ENCODE measurements around the gene NXPE3.
"Not testable (repeated sequence)": the region's sequence is repeated elsewhere in the genome, so short reads cannot be mapped to it uniquely, and the experiment has no call there.

Gene NXPE3

DNA sequence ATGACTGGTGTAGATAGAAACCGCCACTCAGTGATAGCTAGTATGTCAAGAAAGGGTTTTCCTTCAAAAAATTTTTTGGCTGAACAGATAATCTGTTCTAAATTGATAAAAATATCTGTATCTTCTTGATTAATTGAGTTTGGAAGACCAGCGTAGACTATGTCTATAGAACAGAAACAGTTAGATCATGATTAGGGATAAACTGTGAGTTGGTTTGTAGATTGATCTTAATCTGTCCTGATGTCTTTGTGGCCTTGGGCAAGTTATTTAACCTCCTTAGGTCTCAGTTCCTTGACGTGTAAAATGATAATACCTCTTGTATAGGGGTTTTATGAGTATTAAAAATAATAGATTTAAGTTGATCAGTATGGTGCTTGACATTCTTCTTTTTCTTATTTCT is 75.0 kb downstream of the NXPE3 start:
- no peak for DNase-seq

DNA sequence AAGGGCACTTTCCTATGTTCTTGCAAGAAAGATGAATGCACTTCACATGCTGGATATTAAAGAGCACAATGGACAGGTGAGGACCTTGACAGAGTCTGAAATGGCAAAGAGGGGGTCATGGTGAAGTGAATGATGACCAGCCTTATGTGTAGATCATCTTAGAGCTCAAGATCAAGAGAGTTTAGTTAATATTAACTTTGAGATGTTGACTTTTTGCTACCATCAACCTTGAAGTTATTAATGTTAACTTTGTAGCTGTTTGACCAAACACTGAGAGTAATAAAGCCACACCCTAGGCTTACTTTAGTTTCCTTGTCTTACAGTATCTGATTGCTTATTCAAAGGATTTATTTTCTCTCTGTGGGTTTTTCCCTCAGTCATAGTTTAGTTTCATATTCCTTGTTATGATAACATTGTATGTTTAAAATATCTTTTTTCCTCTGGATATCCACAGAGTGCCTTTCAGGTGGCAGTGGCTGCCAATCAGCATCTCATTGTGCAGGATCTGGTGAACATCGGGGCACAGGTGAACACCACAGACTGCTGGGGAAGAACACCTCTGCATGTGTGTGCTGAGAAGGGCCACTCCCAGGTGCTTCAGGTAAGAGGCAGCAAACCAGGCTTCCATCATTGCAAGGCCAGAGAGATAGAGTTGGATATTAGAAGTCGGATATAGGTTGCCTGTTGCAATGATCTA is 75.7 kb downstream of the NXPE3 start:
- DNase-seq, result no peak

DNA sequence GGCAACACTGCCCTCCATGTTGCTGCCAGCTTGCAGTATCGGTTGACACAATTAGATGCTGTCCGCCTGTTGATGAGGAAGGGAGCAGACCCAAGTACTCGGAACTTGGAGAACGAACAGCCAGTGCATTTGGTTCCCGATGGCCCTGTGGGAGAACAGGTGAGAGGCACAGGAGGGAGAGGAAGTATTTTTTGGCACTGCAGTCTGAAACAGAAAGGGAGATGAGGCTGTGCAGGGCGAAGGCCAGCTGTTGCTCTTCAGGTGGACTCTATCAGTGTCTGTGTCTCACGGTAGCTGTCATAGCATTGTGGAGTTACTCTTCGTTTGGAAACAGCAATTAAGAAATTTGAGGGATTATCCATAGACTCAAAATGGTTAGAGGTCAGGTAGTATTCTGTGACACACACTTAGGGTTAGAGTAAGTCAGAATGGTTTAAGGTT is 78.3 kb downstream of the NXPE3 start:
- no peak for DNase-seq

DNA sequence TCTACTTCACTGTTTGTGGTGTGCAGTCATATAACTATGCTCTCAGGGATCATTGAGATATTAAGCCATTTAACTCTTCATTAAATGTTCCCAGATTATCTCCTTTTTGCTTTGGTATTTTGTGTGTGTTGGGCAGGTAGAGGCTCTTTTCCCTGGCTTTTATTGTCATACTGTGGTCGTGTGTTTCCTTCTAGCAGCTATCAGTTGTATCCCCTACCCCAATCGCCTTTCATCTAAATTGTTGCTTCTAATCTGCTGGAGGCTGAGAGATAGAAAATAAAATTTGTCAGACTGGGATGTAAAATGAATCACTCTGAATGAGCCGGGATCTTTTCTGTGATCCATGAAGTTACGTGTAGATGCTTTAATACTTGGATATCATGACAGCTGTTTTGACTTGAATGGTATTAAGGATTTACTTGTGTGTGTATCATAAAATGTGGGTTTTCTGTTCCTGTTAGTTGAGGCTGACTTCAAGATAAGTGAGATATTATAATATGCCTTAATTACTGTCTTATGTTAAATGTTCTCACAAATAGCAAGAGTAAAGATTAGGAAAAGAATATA is 79.5 kb downstream of the NXPE3 start:
- no peak for DNase-seq

DNA sequence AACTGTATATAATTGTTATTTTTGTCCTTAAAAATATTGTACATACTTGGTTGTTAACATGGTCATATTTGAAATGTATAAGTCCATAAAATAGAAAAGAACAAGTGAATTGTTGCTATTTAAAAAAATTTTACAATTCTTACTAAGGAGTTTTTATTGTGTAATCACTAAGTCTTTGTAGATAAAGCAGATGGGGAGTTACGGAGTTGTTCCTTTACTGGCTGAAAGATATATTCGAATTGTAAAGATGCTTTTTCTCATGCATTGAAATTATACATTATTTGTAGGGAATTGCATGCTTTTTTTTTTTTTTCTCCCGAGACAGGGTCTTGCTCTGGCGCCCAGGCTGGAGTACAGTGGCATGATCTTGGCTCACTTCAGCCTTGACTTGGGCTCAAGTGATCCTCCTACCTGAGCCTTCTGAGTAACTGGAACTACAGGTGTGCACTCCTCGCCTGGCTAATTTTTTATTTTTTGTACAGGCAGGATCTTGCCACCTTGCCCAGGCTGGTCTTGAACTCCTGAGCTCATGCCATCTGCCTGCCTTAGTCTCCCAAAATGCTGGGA is 81.0 kb downstream of the NXPE3 start:
- no peak for DNase-seq

DNA sequence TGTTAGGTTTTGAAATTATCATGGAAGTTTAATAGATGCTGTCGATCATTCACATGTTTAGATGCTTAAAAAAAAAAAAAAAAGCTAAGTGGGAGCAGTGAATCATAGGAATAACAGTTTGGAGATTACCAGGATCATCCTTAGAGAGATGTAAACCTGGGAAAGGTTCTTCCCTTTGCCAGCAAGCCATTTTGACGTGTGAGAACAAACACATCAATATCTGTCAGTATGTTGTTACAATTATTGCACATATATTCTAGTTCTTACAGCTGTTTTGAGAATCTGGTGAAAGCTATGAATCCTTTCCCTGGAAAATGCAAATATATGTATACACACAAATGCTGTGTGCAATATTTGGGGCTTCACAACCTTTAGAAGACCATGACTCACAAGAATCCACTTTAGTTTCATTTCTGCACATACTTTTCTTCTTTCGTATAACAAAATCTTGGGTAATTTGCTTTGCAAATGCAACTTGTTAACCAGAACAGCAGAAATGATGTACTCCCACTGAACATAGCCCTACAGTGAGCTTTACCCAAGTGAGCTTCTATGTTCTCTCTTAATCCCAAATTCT is 82.3 kb downstream of the NXPE3 start:
- no peak for DNase-seq

DNA sequence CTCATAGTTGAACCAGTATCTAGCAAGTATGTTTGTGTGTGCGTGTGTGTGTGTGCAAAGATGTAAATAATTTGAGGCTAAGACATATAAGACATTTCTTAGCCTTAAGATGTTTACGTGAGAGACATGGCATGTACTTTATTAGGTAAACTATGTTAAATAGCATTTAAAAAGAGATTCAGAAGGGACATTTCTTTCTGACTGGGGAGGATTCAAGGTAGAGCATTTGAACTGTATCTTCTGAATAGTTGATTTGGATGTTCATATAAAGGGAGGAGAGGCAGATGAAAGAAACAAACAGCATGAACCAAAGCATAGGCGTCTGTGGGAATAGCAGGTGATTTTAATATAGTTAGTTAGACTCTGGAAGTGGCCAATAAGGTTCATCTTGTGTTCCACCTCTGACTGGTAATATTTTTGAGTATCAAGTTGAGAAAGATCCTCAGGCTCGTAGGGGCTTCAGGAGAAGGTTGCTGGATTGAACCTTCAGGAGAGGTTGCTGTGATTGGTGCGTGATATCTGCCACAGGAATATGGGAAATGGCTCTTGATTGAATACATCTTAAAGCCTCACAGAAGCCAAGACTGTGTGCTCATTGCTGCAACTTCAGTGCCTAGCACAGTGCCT is 82.9 kb downstream of the NXPE3 start:
- no peak for DNase-seq

DNA sequence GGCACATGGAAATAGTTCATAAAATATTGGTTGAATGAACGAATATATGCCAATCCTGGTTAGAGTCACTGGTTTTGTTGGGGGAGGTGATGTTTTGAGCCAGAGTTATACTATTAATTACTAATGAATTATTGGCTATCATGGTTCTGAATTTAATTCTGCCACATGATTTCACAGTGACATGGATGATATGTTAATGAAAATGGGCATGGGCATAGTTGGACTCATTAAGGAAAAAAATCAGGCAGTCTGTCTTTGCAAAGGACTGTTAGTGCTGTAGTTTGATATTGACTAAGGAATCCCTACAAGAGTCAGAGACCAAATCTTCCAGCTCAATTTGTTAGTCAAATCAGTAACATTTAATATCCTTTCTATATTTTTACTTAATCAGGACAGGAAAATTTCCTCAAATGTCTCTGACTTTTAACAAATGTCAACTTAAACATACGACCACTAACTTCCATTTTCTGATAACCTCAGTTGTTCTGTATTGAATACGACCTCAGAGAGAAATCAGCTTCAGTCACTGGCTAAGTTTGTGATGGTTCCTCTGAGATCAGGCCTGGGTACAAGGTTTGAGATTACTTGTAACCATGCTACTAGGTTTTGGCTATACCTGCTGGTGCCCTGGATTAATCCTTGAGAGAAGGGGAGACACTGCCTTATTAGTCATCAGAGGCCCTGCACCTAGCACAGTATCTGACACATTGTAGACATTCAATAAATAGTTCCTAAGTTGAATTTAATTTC is 83.6 kb downstream of the NXPE3 start:
- no peak for DNase-seq

DNA sequence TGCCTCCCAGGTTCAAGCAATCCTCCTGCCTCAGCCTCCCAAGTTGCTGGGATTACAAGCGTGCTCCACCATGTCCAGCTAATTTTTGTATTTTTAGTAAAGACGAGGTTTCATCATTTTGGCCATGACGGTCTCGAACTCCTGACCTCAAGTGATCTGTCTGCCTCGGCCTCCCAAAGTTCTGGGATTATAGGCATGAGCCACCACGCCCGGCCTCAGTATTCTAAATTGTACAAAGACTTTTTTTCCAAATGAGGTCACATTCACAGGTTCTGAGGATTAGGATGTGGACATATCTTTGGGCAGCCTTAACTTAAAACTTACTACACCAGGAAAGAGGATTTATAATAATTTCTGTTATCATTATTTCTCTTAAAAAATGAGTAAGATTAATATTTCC is 85.9 kb downstream of the NXPE3 start:
- not testable (repeated sequence) for DNase-seq

DNA sequence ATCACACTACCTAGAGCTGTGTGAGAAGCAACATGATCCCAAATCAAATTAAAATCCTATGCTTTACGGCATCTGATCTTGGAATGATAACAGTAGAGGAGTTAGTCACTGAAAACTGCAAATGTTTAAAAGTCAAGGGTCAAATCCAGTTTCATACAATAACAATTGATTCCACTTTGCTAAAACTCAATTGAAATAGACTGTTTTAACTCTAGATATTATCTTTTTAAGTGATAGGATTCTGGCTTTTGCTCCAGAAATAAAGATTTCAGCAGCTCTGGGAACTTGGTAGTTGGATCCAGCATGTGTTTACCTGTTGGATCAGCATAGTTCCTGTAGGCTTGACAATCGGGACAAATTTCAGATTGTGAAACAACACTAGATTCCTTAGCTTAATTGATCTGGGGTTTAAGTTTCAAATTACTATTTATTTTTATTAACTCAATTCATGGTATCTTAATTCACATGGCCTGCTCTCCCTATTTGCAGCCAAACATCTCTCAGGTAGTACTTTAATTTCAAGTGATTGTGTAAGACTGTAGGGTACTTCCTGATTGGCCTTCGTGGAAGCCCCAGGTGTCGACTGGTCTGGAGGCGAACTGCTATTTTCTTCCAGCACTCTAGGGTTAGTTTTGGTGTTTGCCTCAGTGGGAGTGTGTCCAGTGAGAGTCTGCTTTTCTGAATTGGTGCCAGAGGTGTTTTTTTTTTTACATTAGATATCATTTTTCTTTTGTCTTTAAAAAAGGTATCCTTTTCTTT is 86.9 kb downstream of the NXPE3 start:
- DNase-seq, result no peak

DNA sequence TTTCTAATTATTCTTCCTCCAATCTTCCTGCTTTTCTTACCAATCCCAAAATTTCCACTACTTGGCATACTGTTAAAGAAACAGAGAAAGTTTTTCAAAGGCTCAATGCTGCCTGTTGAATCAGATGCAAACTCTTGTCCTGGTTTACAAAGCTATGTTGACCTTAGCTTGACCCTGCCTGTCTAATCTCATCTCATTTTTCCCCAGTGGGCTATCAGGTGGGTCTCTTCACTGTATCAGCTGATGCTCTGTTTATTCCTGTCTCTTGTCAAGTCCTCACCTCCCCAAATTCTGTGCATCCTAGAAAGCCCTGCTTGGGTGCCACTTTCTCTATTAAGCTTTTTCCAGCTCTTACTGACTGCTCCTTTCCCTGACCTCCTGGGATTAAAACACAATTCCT is 88.5 kb downstream of the NXPE3 start:
- no peak for DNase-seq

DNA sequence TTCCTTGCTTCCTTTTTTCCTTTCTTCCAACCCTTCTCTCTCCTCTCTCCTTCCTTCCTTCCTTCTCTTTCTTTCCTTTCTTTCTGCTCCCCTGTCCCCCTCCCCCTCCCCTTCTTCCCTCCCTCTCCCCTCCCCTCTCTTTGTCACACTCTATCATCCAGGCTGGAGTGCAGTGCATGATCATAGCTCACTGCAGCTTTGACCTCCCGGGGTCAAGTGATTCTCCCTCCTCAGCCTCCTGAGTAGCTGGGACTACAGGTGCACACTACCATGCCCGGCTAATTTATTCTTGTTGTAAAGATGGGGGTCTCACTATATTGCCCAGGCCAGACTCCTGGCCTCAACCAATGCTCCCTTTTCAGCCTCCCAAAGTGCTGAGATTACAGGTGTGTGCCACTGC is 89.0 kb downstream of the NXPE3 start:
- no peak for DNase-seq

DNA sequence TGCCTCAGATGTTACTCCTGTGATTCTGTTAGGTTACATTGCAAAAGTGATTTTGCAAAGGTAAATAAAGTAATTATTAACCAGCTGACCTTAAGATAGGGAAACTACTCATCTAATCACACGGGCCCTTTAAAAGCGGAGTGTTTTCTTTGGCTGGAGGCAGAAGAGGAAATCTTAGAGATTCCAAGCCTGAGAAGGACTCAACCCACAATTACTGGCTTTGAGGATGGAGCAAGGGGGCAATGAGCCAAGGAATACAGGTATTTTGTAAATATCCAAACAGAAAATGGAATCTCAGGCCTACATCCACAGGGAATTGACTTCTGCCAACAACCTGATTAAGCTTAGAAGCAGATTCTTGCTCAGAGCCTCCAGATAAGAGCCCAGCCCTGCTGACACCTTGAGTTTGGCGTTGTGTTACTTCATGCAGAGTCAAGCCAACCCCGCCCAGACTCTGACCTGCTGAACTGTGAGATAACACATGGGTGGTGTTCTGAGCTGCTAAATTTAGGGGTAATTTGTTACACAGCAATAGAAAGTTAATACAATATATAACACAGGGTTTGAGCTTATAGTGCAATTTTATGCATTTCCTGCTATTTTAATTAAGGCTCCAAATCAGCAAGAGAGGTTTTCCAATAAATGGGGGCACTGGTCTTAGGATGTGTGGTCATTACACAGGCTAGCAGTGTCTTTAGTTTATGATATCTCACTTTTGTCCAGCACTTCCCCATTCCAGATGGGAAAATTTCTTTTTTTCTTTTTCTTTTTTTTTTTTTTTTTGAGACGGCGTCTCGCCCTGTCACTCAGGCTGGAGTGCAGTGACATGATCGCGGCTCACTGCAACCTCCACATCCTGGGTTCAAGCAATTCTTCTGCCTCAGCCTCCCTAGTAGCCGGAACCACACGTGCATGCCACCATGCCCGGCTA is 89.8 kb downstream of the NXPE3 start:
- DNase-seq, result no peak

DNA sequence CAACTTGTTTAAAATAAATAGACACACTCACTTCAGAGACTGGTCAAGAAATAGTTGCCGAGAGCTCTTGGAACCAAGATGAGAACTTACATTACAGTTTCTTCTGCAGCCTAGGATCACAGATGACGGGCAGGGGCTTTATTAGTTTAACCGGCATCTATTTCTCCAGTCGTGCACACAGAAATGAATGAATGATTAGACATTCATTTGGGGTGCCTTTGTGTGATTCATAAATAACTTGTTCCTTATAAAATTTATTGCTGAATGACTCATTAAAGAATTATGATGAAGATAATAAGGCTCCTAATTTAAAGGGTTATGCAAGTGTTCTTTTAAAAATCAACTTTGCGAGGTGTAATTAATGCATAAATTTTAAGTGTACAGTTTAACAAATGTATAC is 91.1 kb downstream of the NXPE3 start:
- DNase-seq, result no peak

DNA sequence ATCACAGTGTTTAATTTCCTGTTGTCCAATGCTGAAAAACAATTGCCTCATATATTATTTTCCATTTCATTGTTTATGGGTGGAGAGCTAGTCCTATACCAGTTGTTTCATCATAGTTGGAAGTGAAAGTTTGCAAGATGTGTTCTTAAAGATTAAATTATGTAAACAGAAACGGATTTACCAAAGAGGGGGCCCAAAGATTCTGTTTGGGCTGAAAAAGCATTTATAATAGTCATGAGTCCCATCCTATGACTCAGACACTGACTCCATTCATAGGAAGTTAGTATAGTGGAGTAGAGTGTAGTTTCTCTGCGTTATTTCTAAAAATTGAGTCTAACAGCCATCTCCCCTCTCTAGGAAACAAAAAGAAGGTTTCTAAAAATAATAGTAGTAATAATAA is 94.6 kb downstream of the NXPE3 start:
- DNase-seq, result no peak

DNA sequence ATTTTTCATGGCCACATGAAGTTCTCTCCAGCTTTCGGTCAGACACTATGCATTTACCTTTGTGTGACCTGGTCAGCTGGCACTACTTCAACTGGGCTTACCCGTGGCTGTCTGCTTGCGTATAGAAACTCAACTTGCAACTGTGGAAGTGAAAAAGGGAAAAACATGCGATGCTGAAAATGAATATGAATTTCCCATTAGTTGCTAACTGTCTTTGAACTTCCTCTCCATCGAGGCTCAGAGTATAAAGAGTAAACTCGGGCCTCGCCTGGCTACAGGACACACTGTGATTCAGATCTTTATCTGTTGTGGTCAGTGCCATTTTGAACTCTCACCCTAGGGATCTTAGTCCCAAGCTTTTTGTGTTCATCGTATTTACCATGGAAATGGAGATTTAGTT is 97.1 kb downstream of the NXPE3 start:
- no peak for DNase-seq
